ENCODE measurements around the gene TBC1D9B. TPM values are rescaled to one million over a fixed set of nuclear protein-coding genes. Genes with fewer than 3 reads are reported as not detected.

TBC1D9B gene
- polyA plus RNA-seq, 3 donors, result 49.1 to 82.3 (median 80.3) TPM

GRCh38 chr5:179818746-179819295 lies 88.9 kb downstream of the TBC1D9B start:
- WGBS, 3 donors, result 1 to 2% (median 1%) methylated on average over 32 to 35 of the region's 35 CpGs
- peak overlapping the region; percentile 10 for H3K27ac ChIP-seq (ENCODE audit: low read depth, low read length)

GRCh38 chr5:179817890-179818745 lies 89.6 kb downstream of the TBC1D9B start:
- 47 to 60% (median 51%) methylated on average over 14 of the region's 14 CpGs for WGBS, 3 donors
- no peak overlapping the region for H3K27ac ChIP-seq (ENCODE audit: low read depth, low read length)

- H3K27ac ChIP-seq (ENCODE audit: low read depth, low read length), result no peak overlapping the region
- WGBS, 3 donors, result 82 to 88% (median 83%) methylated on average over 8 of the region's 8 CpGs
Measured at GRCh38 chr5:179817470-179817840, 90.2 kb downstream of the TBC1D9B start.

GRCh38 chr5:179816796-179817469 lies 90.8 kb downstream of the TBC1D9B start:
- no peak overlapping the region for H3K27ac ChIP-seq (ENCODE audit: low read depth, low read length)
- WGBS, 3 donors, result 0 to 1% (median 1%) methylated on average over 61 to 72 of the region's 72 CpGs

- H3K27ac ChIP-seq (ENCODE audit: low read depth, low read length), result no peak overlapping the region
- 57 to 65% (median 57%) methylated on average over 23 of the region's 23 CpGs for WGBS, 3 donors
Measured at GRCh38 chr5:179816401-179816795, 91.3 kb downstream of the TBC1D9B start.

GRCh38 chr5:179815491-179816249 lies 92.0 kb downstream of the TBC1D9B start:
- WGBS, 3 donors, result 94 to 97% (median 97%) methylated on average over 21 of the region's 21 CpGs

GRCh38 chr5:179814090-179814489 lies 93.6 kb downstream of the TBC1D9B start:
- 82 to 91% (median 82%) methylated on average over 3 of the region's 3 CpGs for WGBS, 3 donors
- H3K27ac ChIP-seq (ENCODE audit: low read depth, low read length), result no peak overlapping the region

More at GRCh38 chr5:179815491-179816249, 92.0 kb downstream of the TBC1D9B start:
- H3K27ac ChIP-seq (ENCODE audit: low read depth, low read length), result no peak overlapping the region

- WGBS, 3 donors, result 92 to 95% (median 94%) methylated on average over 5 of the region's 5 CpGs
- no peak overlapping the region for H3K27ac ChIP-seq (ENCODE audit: low read depth, low read length)
Measured at GRCh38 chr5:179812997-179813607, 94.6 kb downstream of the TBC1D9B start.

GRCh38 chr5:179812135-179812825 lies 95.4 kb downstream of the TBC1D9B start:
- no peak overlapping the region for H3K27ac ChIP-seq (ENCODE audit: low read depth, low read length)
- WGBS, 3 donors, result 93 to 96% (median 94%) methylated on average over 27 of the region's 27 CpGs

Other genes with a start within 250 kb of the TBC1D9B start
- under 1 TPM in 1 of 3 donors, not detected in 2; 0.25 TPM for gene CBY3, start 226.9 kb downstream of the TBC1D9B start, polyA plus RNA-seq
- 100 to 1,000 TPM; 123 to 139 (median 135) TPM for gene CANX, start 208.9 kb downstream of the TBC1D9B start, polyA plus RNA-seq
- gene MAML1, start 175.1 kb downstream of the TBC1D9B start, polyA plus RNA-seq, result 10 to 100 TPM in 2 of 3 donors, 1 to 10 TPM in 1; 8.9 to 12.9 (median 10.0) TPM
- gene LTC4S, start 113.9 kb downstream of the TBC1D9B start, polyA plus RNA-seq, result 10 to 100 TPM in 2 of 3 donors, 1 to 10 TPM in 1; 4.3 to 13.2 (median 12.8) TPM
- gene MGAT4B, start 101.0 kb downstream of the TBC1D9B start, polyA plus RNA-seq, result 10 to 100 TPM; 39.5 to 62.5 (median 45.0) TPM
- gene SQSTM1, start 87.0 kb downstream of the TBC1D9B start, polyA plus RNA-seq, result 100 to 1,000 TPM; 149 to 259 (median 177) TPM
- 10 to 100 TPM; 20.4 to 22.4 (median 21.7) TPM for gene MRNIP, start 49.1 kb downstream of the TBC1D9B start, polyA plus RNA-seq
- 100 to 1,000 TPM in 1 of 3 donors, 10 to 100 TPM in 2; 37.6 to 103 (median 93.2) TPM for gene RNF130, start 163.9 kb upstream of the TBC1D9B start, polyA plus RNA-seq

All from adipose tissue (tissue), 3 donors.